MM.1S (cell line): ENCODE measurements around the gene FBXL4.

Experiments
- DNase-seq: peaks from one replicate; pipeline ENCODE4 v3.0.0-alpha.2; 2015
- H2AFZ ChIP-seq: fragments of 300-600 bp; sonication (generic); 2 replicates; pipeline ENCODE4 v1.6.0; 2016; ENCODE audit warnings: antibody characterized with exemption, low read length
- H3F3A ChIP-seq: fragments of 300-600 bp; sonication (generic); 2 replicates; pipeline ENCODE4 v1.6.1; 2016; ENCODE audit warnings: mild to moderate bottlenecking, antibody characterized with exemption, low read length, moderate library complexity, mixed read lengths; ENCODE audit not compliant: insufficient read depth
- H3K27ac ChIP-seq: fragments of 300-600 bp; sonication (generic); 2 replicates; pipeline ENCODE4 v1.5.1; 2016; ENCODE audit warnings: mild to moderate bottlenecking, low read length
- H3K27me3 ChIP-seq: fragments of 300-600 bp; sonication (generic); replicated peaks from 2 replicates; pipeline ENCODE4 v1.6.0; 2016; ENCODE audit warnings: low read length; ENCODE audit not compliant: insufficient read depth
- H3K36me3 ChIP-seq: fragments of 300-600 bp; sonication (generic); replicated peaks from 2 replicates; pipeline ENCODE4 v1.6.1; 2016; ENCODE audit warnings: mild to moderate bottlenecking, low read length, mixed read lengths; ENCODE audit not compliant: insufficient read depth
- H3K4me1 ChIP-seq: fragments of 300-600 bp; sonication (generic); 2 replicates; pipeline ENCODE4 v1.6.1; 2016; ENCODE audit warnings: low read length, mixed read lengths
- H3K4me2 ChIP-seq: fragments of 300-600 bp; sonication (generic); 2 replicates; pipeline ENCODE4 v1.6.0; 2016; ENCODE audit warnings: low read depth, low read length
- H3K4me3 ChIP-seq: fragments of 300-600 bp; sonication (generic); 2 replicates; pipeline ENCODE4 v1.5.1; 2016; ENCODE audit warnings: low read length, mixed read lengths
- H3K79me2 ChIP-seq: fragments of 300-600 bp; sonication (generic); 2 replicates; pipeline ENCODE4 v1.6.1; 2016; ENCODE audit warnings: mixed run types, low read length, mixed read lengths
- H3K9ac ChIP-seq: fragments of 300-600 bp; sonication (generic); 2 replicates; pipeline ENCODE4 v1.6.1; 2016; ENCODE audit warnings: low read length, mixed read lengths
- H3K9me2 ChIP-seq: fragments of 300-600 bp; sonication (generic); replicated peaks from 2 replicates; pipeline ENCODE4 v1.6.1; 2016; ENCODE audit warnings: mild to moderate bottlenecking, low read length, mixed read lengths; ENCODE audit not compliant: insufficient read depth
- H3K9me3 ChIP-seq: fragments of 300-600 bp; sonication (generic); replicated peaks from 2 replicates; pipeline ENCODE4 v1.6.1; 2016; ENCODE audit warnings: mild to moderate bottlenecking, low read length, mixed read lengths; ENCODE audit not compliant: insufficient read depth
- H4K20me1 ChIP-seq: fragments of 300-600 bp; sonication (generic); 2 replicates; pipeline ENCODE4 v1.6.1; 2016; ENCODE audit warnings: mild to moderate bottlenecking, low read length, moderate library complexity, mixed read lengths; ENCODE audit not compliant: insufficient read depth
- CTCF ChIP-seq: fragments of 300-600 bp; sonication (generic); IDR thresholded peaks from 2 replicates; pipeline ENCODE4 v1.5.1; 2016; ENCODE audit warnings: antibody characterized with exemption, low read length, mixed read lengths
- EZH2 ChIP-seq: fragments of 300-600 bp; sonication (generic); optimal IDR thresholded peaks from 2 replicates; pipeline ENCODE3; 2017; ENCODE audit warnings: low read depth, mild to moderate bottlenecking, antibody characterized with exemption, low read length, mixed read lengths
- EZH2phosphoT487 ChIP-seq: fragments of 300-600 bp; sonication (generic); IDR thresholded peaks from 2 replicates; pipeline ENCODE4 v1.6.1; 2018; ENCODE audit warnings: antibody characterized with exemption, low read length

FBXL4 gene

GRCh38 chr6:98833307-98834059, 114.3 kb downstream of the FBXL4 start:
- peak overlapping the region; percentile 83 for H2AFZ ChIP-seq
- DNase-seq = peak; percentile 11

DNA sequence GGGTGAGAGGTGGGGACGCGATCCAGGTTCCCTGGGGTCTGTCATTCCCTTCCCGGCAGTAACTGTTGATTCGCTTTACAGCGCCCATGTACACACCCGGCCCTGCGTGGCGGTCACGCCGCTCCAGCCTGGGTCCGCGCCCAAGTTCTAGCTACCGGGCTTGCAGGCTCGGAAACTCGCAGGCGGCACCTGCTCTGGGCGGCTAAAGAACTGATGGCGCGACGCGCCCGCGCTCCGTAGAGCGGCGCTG, 114.8 kb downstream of the FBXL4 start:
- Histone ChIP-seq H3K4me1 (no peaks in the 10 kb centered on the region), H2AFZ (no peak overlapping the region)
- no peak for DNase-seq

More at GRCh38 chr6:98833307-98834059, 114.3 kb downstream of the FBXL4 start:
- Histone ChIP-seq H4K20me1 (no peaks in the 10 kb centered on the region), H3K4me3 (peak overlapping the region; percentile 72), H3K4me2 (peak overlapping the region; percentile 77), H3K9ac (no peak overlapping the region), H3K9me2 (no peaks in the 10 kb centered on the region), H3K9me3 (no peaks in the 10 kb centered on the region), H3K27me3 (peaks cover 11% of the 10 kb centered on the region; the same call in 1 of the 2 replicates), H3K36me3 (no peaks in the 10 kb centered on the region), H3K79me2 (no peaks in the 10 kb centered on the region), H3K27ac (no peak overlapping the region), H3K4me1 (no peaks in the 10 kb centered on the region), H3F3A (0 out of 2 replicates have a peak, but pooled peaks cover 5% of the 10 kb centered on the region)
- TF ChIP-seq EZH2phosphoT487 = no peak
- TF ChIP-seq EZH2 = no peak
- TF ChIP-seq CTCF = no peak

GRCh38 chr6:98832284-98833056, 115.3 kb downstream of the FBXL4 start:
- Histone ChIP-seq H3K4me3 (no peak overlapping the region), H3K79me2 (no peaks in the 10 kb centered on the region), H3K4me2 (no peak overlapping the region), H3K4me1 (no peaks in the 10 kb centered on the region), H2AFZ (no peak overlapping the region), H3K9me3 (no peaks in the 10 kb centered on the region), H3K9ac (no peak overlapping the region), H3K27me3 (peaks cover 11% of the 10 kb centered on the region; the same call in 1 of the 2 replicates), H3K9me2 (no peaks in the 10 kb centered on the region), H3K27ac (no peak overlapping the region), H4K20me1 (no peaks in the 10 kb centered on the region), H3K36me3 (no peaks in the 10 kb centered on the region), H3F3A (0 out of 2 replicates have a peak, but pooled peaks cover 5% of the 10 kb centered on the region)
- TF ChIP-seq EZH2 (no peak), CTCF (no peak), EZH2phosphoT487 (no peak)
- no peak for DNase-seq

More for the DNA sequence above, 114.8 kb downstream of the FBXL4 start:
- Histone ChIP-seq H3F3A (0 out of 2 replicates have a peak, but pooled peaks cover 5% of the 10 kb centered on the region), H3K4me2 (peak overlapping the region; percentile 77; the same call in 1 of the 2 replicates), H3K4me3 (no peak overlapping the region), H3K9me2 (no peaks in the 10 kb centered on the region), H3K79me2 (no peaks in the 10 kb centered on the region), H3K27ac (no peak overlapping the region), H3K27me3 (peaks cover 11% of the 10 kb centered on the region; the same call in 1 of the 2 replicates), H3K36me3 (no peaks in the 10 kb centered on the region), H3K9me3 (no peaks in the 10 kb centered on the region), H3K9ac (no peak overlapping the region), H4K20me1 (no peaks in the 10 kb centered on the region)
- TF ChIP-seq EZH2phosphoT487 = no peak
